Dendritic cell treated with granulocyte-macrophage colony-stimulating factor and Interleukin-4, amounts not matched to agents 40 ng/mL and 50 ng/mL, for 4 days (primary cell): ENCODE data around the gene SH3PXD2B.
A peak's percentile ranks its signal among the peaks of the same experiment; 100 is the strongest.

Experiments
- H3K27ac Mint-ChIP-seq: one replicate; pipeline ENCODE4 v1.8.0; 2022; ENCODE audit warnings: mild to moderate bottlenecking, mixed read lengths
- H3K27me3 Mint-ChIP-seq: one replicate; pipeline ENCODE4 v1.8.0; 2022; ENCODE audit warnings: mild to moderate bottlenecking, mixed read lengths
- H3K36me3 Mint-ChIP-seq: one replicate; pipeline ENCODE4 v1.8.0; 2022; ENCODE audit warnings: low read depth, mixed read lengths
- H3K4me1 Mint-ChIP-seq: one replicate; pipeline ENCODE4 v1.8.0; 2022; ENCODE audit warnings: low read depth, mixed read lengths
- H3K4me3 Mint-ChIP-seq: one replicate; pipeline ENCODE4 v1.8.0; 2022; ENCODE audit warnings: mild to moderate bottlenecking, moderate library complexity, mixed read lengths
- H3K9me3 Mint-ChIP-seq: one replicate; pipeline ENCODE4 v1.8.0; 2022; ENCODE audit warnings: mixed read lengths
- intact Hi-C: fragments of 100-400 bp; cut with micrococcal nuclease; formaldehyde crosslinking; loops from one replicate; pipeline ENCODE4 v1.15.0; 2022

The SH3PXD2B gene

GRCh38 chr5:172444110-172444510, 10.2 kb downstream of the SH3PXD2B start:
- Mint-ChIP-seq H3K4me3 (no peak overlapping the region), H3K27me3 (peaks cover 61% of the 10 kb centered on the region), H3K36me3 (no peaks in the 10 kb centered on the region), H3K27ac (peak overlapping the region; percentile 9), H3K9me3 (no peaks in the 10 kb centered on the region), H3K4me1 (peaks cover 33% of the 10 kb centered on the region)
- intact Hi-C loops, result loop anchor here (10.0 kb wide), 2 partner anchors 49 to 119 kb away; no protein-coding TSS in a partner anchor

GRCh38 chr5:172443441-172444109, 10.8 kb downstream of the SH3PXD2B start:
- intact Hi-C loops, result loop anchor here (10.0 kb wide), 2 partner anchors 49 to 119 kb away; no protein-coding TSS in a partner anchor
- Mint-ChIP-seq H3K4me1 (peaks cover 33% of the 10 kb centered on the region), H3K27ac (no peak overlapping the region), H3K36me3 (no peaks in the 10 kb centered on the region), H3K4me3 (no peak overlapping the region), H3K27me3 (peaks cover 56% of the 10 kb centered on the region), H3K9me3 (no peaks in the 10 kb centered on the region)

- no peaks in the 10 kb centered on the region for H3K9me3 Mint-ChIP-seq
- H3K4me3 Mint-ChIP-seq, result no peak overlapping the region
- H3K36me3 Mint-ChIP-seq, result no peaks in the 10 kb centered on the region
- no peak overlapping the region for H3K27ac Mint-ChIP-seq
- intact Hi-C loops, result loop anchor here (10.0 kb wide), 2 partner anchors 48 to 118 kb away; no protein-coding TSS in a partner anchor
- peaks cover 41% of the 10 kb centered on the region for H3K4me1 Mint-ChIP-seq
- H3K27me3 Mint-ChIP-seq, result peaks cover 59% of the 10 kb centered on the region
Measured at GRCh38 chr5:172442592-172442991, 11.7 kb downstream of the SH3PXD2B start.

- intact Hi-C loops, result loop anchor here (10.0 kb wide), 2 partner anchors 47 to 117 kb away; no protein-coding TSS in a partner anchor
- H3K36me3 Mint-ChIP-seq, result no peaks in the 10 kb centered on the region
Measured at GRCh38 chr5:172441262-172441751, 13.0 kb downstream of the SH3PXD2B start.

GRCh38 chr5:172440486-172440885, 13.8 kb downstream of the SH3PXD2B start:
- intact Hi-C loops, result loop anchor here (10.0 kb wide), 2 partner anchors 46 to 116 kb away; no protein-coding TSS in a partner anchor
- Mint-ChIP-seq H3K4me3 (no peak overlapping the region), H3K4me1 (peaks cover 33% of the 10 kb centered on the region), H3K27me3 (peaks cover 57% of the 10 kb centered on the region), H3K9me3 (no peaks in the 10 kb centered on the region), H3K36me3 (no peaks in the 10 kb centered on the region), H3K27ac (no peak overlapping the region)

More at GRCh38 chr5:172441262-172441751, 13.0 kb downstream of the SH3PXD2B start:
- no peak overlapping the region for H3K27ac Mint-ChIP-seq
- H3K9me3 Mint-ChIP-seq, result no peaks in the 10 kb centered on the region
- H3K4me3 Mint-ChIP-seq, result no peak overlapping the region
- H3K4me1 Mint-ChIP-seq, result peaks cover 36% of the 10 kb centered on the region
- peaks cover 62% of the 10 kb centered on the region for H3K27me3 Mint-ChIP-seq

DNA sequence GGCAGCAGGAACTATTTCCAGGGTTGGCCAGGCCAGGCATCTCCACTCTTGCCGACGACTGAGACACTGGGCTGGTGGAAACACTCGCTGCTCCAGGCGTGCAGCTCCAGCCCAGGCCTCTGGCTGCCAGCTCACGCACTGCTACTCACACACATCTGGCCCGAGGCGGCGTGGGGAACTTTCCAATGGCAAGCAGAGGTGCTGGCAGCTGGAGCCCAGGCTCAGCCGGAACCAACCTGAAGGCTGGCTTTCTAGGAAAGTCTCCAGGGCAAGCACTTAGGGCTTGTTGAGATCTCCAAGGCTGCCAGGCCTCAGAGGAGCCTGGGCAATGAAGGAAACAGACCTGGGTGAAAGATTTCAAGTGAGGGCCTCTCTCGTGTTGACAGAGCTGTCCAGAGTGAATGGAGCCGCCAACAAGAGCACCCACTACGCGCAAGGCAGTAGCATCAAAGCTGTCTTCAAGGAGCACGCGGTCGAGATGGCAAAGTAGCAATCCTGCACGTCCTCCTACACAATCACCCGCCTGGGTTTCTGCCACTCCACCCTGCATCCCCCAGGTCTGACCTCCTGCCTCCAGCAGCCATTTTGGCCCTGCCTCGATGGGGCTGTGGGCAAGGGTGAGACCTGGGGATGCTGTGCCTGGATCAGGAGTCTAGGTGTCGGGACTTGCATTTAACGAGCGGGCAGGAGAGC, 14.4 kb downstream of the SH3PXD2B start:
- Mint-ChIP-seq H3K36me3 (no peaks in the 10 kb centered on the region), H3K27me3 (peaks cover 52% of the 10 kb centered on the region), H3K4me3 (no peak overlapping the region), H3K4me1 (peaks cover 30% of the 10 kb centered on the region), H3K27ac (no peak overlapping the region), H3K9me3 (no peaks in the 10 kb centered on the region)
- intact Hi-C loops, result loop anchor here (10.0 kb wide), 2 partner anchors 45 to 115 kb away; no protein-coding TSS in a partner anchor

DNA sequence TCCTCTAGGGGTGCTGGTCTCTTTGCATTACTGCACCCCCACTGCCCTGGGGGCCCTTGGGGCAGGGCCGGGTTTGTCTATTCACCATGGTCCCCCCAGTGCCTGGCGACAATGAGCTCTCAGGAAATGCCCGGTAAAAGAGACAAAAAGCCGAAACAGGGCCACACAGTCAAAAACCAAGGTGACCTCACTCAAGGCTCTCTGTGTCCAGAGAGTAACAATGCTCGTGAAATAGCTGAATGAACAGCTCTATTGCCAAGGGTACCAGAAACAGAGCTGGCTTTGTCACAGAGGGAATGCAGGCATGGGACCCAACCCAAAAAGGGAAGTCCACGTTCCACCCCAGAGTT, 16.0 kb downstream of the SH3PXD2B start:
- peak overlapping the region; percentile 46 for H3K27ac Mint-ChIP-seq
- H3K4me3 Mint-ChIP-seq, result no peak overlapping the region
- peaks cover 14% of the 10 kb centered on the region for H3K4me1 Mint-ChIP-seq
- intact Hi-C loops, result no loop called here
- H3K27me3 Mint-ChIP-seq, result peaks cover 46% of the 10 kb centered on the region
- H3K9me3 Mint-ChIP-seq, result no peaks in the 10 kb centered on the region
- H3K36me3 Mint-ChIP-seq, result no peaks in the 10 kb centered on the region

DNA sequence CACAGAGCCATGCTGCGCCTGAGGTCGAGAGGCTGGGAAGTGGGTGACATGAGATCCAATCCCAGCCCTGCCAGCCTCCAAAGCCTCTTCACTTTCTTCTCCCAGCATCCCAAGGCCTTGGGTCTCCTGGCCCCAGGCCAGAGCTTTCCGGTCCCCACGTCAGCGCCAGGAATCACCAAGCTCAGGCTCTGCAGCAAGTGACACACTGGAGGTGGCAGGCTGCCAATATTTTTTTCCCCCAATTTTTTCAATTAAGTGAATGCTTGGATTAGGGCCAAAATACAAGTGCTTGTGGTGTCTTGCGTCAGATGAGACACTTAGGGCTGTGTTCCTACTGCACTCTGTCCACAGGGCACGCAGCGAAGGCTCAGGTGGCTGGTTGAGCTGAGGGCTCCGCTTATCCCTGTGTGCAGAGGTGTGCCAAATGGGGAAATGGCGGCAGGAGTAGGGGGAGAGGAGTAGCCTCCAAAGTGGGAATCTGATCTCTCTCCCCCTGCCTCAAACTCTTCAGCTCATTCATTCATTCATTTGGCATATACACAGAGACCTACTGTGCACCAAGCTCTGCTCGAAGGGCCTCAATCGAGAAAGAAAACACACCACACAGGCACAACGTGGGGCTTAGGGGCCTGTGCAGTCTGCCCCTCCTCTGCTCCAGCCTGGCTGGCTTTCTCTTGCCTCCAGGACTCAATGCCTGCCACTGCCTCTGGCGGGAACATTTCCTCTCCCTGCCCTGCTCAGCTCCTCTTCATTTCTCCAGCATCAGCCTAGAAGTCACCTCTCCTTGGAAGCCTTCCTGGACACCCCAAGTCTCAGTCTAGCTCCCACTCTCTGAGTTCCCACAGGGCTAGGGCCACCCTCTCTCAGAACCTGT, 16.6 kb downstream of the SH3PXD2B start:
- no peaks in the 10 kb centered on the region for H3K9me3 Mint-ChIP-seq
- intact Hi-C loops, result no loop called here
- H3K4me3 Mint-ChIP-seq, result no peak overlapping the region
- H3K27ac Mint-ChIP-seq, result peak overlapping the region; percentile 46
- H3K36me3 Mint-ChIP-seq, result no peaks in the 10 kb centered on the region
- H3K4me1 Mint-ChIP-seq, result peaks cover 11% of the 10 kb centered on the region
- H3K27me3 Mint-ChIP-seq, result peaks cover 46% of the 10 kb centered on the region

DNA sequence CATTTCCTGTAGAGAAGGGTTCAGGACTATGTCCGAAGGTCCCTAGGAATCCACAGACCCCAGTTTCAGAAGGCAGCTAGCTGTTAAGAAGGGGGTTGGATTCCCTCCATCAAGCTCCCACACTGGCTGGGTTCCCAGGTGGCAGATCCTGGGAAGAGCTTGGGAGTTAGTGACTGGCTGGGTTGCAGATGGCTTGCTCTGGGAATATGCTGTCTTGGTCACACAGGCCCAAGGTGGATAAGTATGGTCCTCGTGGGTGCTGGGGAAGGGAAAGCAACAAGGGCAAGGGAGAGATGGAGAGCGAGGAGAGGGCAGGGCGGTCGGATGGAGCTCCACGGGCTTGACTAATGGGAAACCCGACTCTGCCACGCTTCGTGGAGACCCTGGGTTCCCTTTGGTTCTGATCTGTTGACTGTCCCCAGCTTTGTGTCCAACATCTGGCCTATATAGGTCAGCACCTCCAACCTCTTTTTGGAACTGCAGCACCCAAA, 17.4 kb downstream of the SH3PXD2B start:
- intact Hi-C loops, result no loop called here
- H3K36me3 Mint-ChIP-seq, result no peaks in the 10 kb centered on the region
- no peak overlapping the region for H3K4me3 Mint-ChIP-seq
- H3K4me1 Mint-ChIP-seq, result peaks cover 11% of the 10 kb centered on the region
- H3K9me3 Mint-ChIP-seq, result no peaks in the 10 kb centered on the region
- H3K27ac Mint-ChIP-seq, result no peak overlapping the region
- peaks cover 48% of the 10 kb centered on the region for H3K27me3 Mint-ChIP-seq

GRCh38 chr5:172436078-172436878, 18.0 kb downstream of the SH3PXD2B start:
- H3K4me3 Mint-ChIP-seq, result no peak overlapping the region
- no peaks in the 10 kb centered on the region for H3K36me3 Mint-ChIP-seq
- H3K4me1 Mint-ChIP-seq, result peaks cover 14% of the 10 kb centered on the region
- intact Hi-C loops, result no loop called here
- H3K27ac Mint-ChIP-seq, result no peak overlapping the region
- H3K27me3 Mint-ChIP-seq, result peaks cover 43% of the 10 kb centered on the region
- H3K9me3 Mint-ChIP-seq, result no peaks in the 10 kb centered on the region

DNA sequence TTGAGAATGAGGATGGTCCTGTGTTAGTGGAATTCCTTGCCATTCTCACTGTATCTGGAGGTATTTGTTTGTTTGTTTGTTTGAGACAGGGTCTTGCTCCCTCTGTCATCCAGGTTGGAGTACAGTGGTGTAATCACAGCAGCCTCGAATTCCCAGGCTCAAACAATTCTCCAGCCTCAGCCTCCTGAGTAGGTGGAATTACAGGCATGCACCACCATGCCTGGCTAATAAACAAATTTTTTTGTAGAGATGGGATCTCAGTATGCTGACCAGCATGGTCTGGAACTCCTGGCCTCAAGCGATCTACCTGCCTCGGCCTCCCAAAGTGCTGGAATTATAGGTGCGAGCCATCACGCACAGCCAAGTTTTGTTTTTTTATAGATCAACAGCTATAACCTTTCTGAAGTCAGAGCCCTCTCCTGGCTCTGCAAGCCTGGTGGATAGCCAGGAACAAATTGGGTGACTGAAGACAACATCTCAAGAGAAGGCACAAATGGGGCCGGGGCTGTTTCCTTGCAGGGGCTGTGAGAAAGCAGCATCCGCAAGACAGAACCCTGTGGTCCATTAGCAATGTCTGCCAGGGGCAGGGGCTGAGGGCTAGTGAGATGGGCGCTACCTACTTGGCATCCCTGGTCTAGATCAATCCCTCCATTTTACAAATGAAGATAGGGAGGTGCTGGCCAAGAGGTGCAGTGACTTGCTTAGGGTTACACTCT, 18.8 kb downstream of the SH3PXD2B start:
- Mint-ChIP-seq H3K27me3 (peaks cover 44% of the 10 kb centered on the region), H3K36me3 (no peaks in the 10 kb centered on the region), H3K4me1 (peaks cover 21% of the 10 kb centered on the region), H3K27ac (no peak overlapping the region), H3K9me3 (no peaks in the 10 kb centered on the region), H3K4me3 (no peak overlapping the region)
- intact Hi-C loops, result no loop called here

- no peaks in the 10 kb centered on the region for H3K9me3 Mint-ChIP-seq
- peaks cover 34% of the 10 kb centered on the region for H3K27me3 Mint-ChIP-seq
- H3K36me3 Mint-ChIP-seq, result no peaks in the 10 kb centered on the region
- H3K27ac Mint-ChIP-seq, result no peak overlapping the region
- no peak overlapping the region for H3K4me3 Mint-ChIP-seq
- peaks cover 34% of the 10 kb centered on the region for H3K4me1 Mint-ChIP-seq
- intact Hi-C loops, result no loop called here
Measured at GRCh38 chr5:172434251-172434650, 20.1 kb downstream of the SH3PXD2B start.
